Activated CD4-positive, alpha-beta T cell treated with anti-CD3 and anti-CD28 coated beads, Interleukin-2, Interleukin-4, amounts not matched to agents 100 ng/mL and 50 ng/mL, durations not matched to agents 16 hours and 8 hours (primary cell): Measurements from ENCODE around the gene VWA8.
"Not testable (repeated sequence)": the region's sequence is repeated elsewhere in the genome, so short reads cannot be mapped to it uniquely, and the experiment has no call there.

Source experiments
- DNase-seq: peaks from one replicate; pipeline ENCODE4 v3.0.0-alpha.2; 2020; ENCODE audit warnings: low spot score

VWA8 gene

GRCh38 chr13:41851351-41851750, 109.6 kb downstream of the VWA8 start:
- DNase-seq = no peak

- DNase-seq = no peak
Observed at GRCh38 chr13:41848435-41849255, 112.3 kb downstream of the VWA8 start.

DNA sequence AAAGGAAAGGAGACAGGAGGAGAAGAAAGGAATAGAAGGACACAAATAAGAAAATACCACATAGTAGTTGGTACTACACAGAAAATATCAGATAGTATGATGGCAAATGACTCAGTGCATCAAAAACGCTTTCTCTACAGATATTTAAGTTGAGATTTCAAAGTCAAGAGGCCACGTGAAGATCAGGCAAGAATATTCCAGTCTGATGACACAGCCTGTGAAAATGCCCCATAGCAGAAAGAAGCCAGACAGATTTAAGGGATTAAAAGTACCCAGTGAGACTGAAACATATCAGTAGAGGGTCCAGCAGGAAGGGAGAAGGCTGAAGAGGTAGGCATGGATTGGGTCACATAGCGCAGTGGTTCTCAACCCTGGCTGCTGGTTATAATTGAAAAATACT, 113.7 kb downstream of the VWA8 start:
- no peak for DNase-seq

DNA sequence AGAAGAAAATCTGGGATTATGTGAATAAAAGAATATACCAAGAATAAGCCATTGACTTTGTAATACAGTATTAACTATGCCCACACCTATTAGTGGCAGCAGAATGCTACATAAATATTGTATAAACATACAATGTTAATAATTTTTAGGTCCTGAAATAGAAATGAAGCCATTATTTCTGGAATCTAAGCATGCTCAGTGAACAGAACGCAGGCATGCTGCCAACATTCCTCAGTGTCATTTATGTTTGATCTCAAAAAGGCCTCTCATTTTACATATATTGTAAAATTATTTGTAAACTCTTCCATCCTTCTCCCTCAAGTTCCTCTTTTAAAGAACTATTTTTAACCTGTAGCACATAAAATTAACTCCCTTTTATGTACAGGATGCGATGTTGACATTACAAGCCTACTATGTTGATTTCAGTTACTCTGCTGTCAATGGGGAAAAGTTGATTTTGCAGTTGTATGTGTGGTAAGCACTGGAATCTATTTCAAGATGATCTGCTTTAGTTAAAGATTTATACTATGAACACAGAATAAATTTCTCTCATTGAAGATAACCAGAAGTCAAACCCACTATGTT, 118.8 kb downstream of the VWA8 start:
- no peak for DNase-seq

- DNase-seq = no peak
Observed at GRCh38 chr13:41837629-41838028, 123.3 kb downstream of the VWA8 start.

GRCh38 chr13:41835871-41836270, 125.0 kb downstream of the VWA8 start:
- no peak for DNase-seq

DNA sequence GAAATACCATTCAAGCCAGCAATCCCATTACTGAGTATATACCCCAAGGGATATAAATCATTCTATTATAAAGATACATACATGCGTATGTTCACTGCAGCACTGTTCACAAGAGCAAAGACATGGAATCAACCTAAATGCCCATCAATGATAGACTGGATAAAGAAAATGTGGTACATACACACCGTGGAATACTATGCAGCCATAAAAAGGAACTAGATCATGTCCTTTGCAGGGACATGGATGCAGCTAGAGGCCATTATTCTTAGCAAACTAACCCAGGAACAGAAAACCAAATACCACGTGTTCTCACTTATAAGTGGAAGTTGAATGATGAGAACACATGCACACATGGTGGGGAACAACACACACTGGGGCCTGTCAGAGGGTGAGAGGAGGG, 126.2 kb downstream of the VWA8 start:
- not testable (repeated sequence) for DNase-seq

- DNase-seq = no peak
Observed at GRCh38 chr13:41833831-41834230, 127.1 kb downstream of the VWA8 start.

DNA sequence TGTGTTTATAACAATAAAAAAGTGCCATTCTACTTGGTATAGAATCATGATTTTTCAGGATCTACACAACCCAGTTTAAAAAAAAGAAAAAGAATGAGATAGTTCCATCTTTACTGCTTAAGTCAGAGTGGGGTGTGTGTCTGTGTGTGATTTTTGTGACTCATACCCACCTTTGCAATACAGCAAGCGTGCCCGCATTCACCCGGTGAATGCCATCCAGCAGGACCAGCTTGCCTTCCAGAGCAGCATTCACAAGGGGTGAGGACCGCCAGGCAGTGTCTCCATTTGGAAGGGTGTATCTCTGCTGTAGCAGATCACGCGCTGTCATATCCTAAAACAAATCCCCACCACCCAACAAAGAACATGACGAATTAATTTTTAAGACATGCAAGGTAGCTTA, 127.7 kb downstream of the VWA8 start:
- DNase-seq = no peak

- no peak for DNase-seq
Observed at GRCh38 chr13:41827507-41828213, 133.2 kb downstream of the VWA8 start.

DNA sequence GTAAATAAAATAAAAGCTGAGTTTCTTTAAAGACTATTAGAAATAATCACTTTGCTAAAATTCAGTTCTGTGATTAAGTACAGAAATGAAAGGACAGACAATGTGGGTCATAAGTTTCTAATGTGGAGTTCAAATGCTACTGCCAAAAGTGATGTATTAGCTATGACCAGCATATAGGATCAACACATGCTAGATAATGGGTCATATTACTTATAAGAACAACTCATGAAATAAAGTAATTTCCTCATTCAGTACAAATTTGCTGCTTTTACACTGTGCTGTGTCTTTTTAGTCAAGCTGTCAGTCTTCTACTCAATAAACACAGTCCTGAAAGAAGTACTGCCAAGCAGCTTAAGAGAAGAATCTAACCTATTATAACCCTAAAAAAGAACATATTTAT, 135.2 kb downstream of the VWA8 start:
- no peak for DNase-seq

- DNase-seq = no peak
Observed at GRCh38 chr13:41823476-41823875, 137.4 kb downstream of the VWA8 start.

- no peak for DNase-seq
Observed at GRCh38 chr13:41822560-41822959, 138.3 kb downstream of the VWA8 start.

GRCh38 chr13:41821238-41821594, 139.7 kb downstream of the VWA8 start:
- DNase-seq = no peak

DNA sequence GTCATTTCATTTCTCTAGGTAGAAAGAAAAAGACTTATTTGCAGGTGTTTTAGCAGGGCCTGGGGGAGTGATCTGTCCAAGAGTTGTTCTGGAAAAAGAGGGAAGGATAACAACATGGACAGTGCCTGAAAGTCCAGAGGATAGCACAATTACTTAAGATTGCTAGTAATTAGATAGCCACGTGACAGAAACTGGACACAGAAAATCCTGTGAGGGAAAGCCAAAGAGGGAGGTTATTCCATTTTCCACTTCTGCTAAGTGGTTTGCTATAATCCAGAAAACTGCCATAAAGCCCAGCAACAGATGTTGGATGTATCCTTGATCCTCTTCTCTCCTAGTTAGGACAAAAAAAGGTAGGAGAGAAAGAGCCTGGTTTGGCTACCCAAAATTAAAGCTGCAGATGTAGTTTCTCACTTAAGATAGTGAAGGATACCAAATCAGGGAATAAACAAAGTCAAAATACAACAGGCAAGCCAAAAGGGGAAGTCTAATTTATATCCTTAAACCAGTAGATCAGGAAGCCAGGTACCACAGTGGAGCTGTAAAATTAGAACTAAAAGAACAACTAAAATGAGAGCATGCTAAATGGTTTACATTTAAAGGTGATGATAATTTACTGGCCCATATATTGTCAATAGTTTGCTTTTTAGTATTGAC, 140.2 kb downstream of the VWA8 start:
- no peak for DNase-seq

- DNase-seq = no peak
Observed at GRCh38 chr13:41816057-41816456, 144.9 kb downstream of the VWA8 start.

- no peak for DNase-seq
Observed at GRCh38 chr13:41813426-41813825, 147.5 kb downstream of the VWA8 start.

GRCh38 chr13:41812851-41813250, 148.1 kb downstream of the VWA8 start:
- DNase-seq = no peak

GRCh38 chr13:41812237-41812636, 148.7 kb downstream of the VWA8 start:
- no peak for DNase-seq

DNA sequence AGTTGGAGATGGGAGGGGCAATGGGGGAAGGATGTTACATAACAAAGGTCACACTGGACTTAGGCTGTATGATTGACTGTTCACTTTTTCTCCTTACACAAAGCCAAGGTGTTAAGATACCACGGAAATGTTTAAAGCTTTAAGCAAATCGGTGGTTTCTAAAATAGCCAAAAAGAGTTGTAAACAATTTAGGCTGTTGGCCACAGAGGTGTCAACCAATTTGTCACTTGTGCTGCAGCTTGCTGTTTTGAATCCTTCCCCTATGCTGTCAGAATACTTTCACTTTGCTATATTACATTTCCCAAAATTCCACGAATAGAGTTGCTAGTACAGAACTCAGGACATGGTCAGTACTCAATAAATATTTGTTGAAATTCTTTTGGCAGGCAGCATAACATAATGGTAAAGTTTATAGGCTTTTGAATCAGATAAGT, 149.3 kb downstream of the VWA8 start:
- DNase-seq = no peak

DNA sequence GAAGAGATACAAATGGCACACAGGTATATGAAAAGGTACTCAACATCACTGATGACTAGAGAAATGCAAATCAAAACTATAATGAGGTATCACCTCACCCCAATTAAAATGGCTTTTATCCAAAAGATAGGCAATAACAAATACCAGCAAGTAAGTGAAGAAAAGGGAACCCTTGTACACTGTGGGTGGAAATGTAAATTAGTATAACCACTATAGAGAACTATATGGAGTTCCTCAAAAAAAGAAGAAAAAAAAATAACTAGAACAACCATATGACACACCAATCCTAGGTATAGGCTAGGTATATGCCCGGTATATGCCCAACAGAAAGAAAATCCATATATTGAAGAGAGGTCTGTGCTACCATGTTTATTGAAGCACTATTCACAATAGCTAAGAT, 150.9 kb downstream of the VWA8 start:
- DNase-seq = no peak

GRCh38 chr13:41803445-41803735, 157.5 kb downstream of the VWA8 start:
- DNase-seq = not testable (repeated sequence)
